HepG2 (cell line): ENCODE data around the gene PARP2. TPM values are rescaled to one million over a fixed set of nuclear protein-coding genes. Genes with fewer than 3 reads are reported as not detected.

Source experiments
- ARNTL ChIP-seq: sonication (generic); formaldehyde crosslinking; IDR thresholded peaks from 2 replicates; pipeline ENCODE4 v1.4.0; 2020; ENCODE audit warnings: mild to moderate bottlenecking, missing genetic modification reagents
- ATAD3A ChIP-seq: sonication (generic); formaldehyde crosslinking; IDR thresholded peaks from 2 replicates; pipeline ENCODE4 v1.4.0; 2020; ENCODE audit warnings: missing genetic modification reagents
- ATM ChIP-seq: fragments of 450-650 bp; IDR thresholded peaks from 2 replicates; pipeline ENCODE4 v1.7.1; 2017; ENCODE audit warnings: mild to moderate bottlenecking, borderline replicate concordance
- CEBPB ChIP-seq: IDR thresholded peaks from 2 replicates; pipeline ENCODE4 v1.6.1; 2011; ENCODE audit warnings: low read depth, low read length, improper control_type of control experiment, borderline replicate concordance
- ETS1 ChIP-seq: sonication (generic); formaldehyde crosslinking; IDR thresholded peaks from 2 replicates; pipeline ENCODE4 v1.4.0; 2020; ENCODE audit warnings: missing genetic modification reagents
- GABPA ChIP-seq, 2 experiments: IDR thresholded peaks; 2 replicates each; pipeline ENCODE4 v1.6.1; 2011 to 2016; ENCODE audit warnings: low read depth in 2 of 2, low read length in 1 of 2, missing biosample characterization in 1 of 2, missing genetic modification characterization in 1 of 2
- GATA4 ChIP-seq: sonication (generic); IDR thresholded peaks from 2 replicates; pipeline ENCODE4 v1.6.1; 2016; ENCODE audit warnings: antibody characterized with exemption, low read depth, borderline replicate concordance
- HDAC2 ChIP-seq: sonication (generic); formaldehyde crosslinking; IDR thresholded peaks from 2 replicates; pipeline ENCODE4 v1.4.0; 2020; ENCODE audit warnings: missing genetic modification reagents
- HNRNPK ChIP-seq: fragments of 200-400 bp; formaldehyde crosslinking; IDR thresholded peaks from 2 replicates; pipeline ENCODE4 v1.6.1; 2018; ENCODE audit warnings: low read length, low read depth, moderate library complexity, mild to moderate bottlenecking; ENCODE audit not compliant: poor library complexity, severe bottlenecking
- HOXA9 ChIP-seq: sonication (generic); formaldehyde crosslinking; IDR thresholded peaks from 2 replicates; pipeline ENCODE4 v1.8.1; 2022; ENCODE audit warnings: missing genetic modification reagents, mild to moderate bottlenecking, moderate library complexity, borderline replicate concordance
- KAT2B ChIP-seq: fragments of 150-350 bp; IDR thresholded peaks from 2 replicates; pipeline ENCODE4 v1.6.1; 2014; ENCODE audit warnings: low read depth, low read length, borderline replicate concordance
- PRDM10 ChIP-seq: sonication (generic); formaldehyde crosslinking; IDR thresholded peaks from 2 replicates; pipeline ENCODE4 v1.4.0; 2020; ENCODE audit warnings: low read depth, missing genetic modification reagents
- REL ChIP-seq: sonication (generic); formaldehyde crosslinking; conservative IDR thresholded peaks from 2 replicates; pipeline ENCODE4 v1.8.0; 2022; ENCODE audit warnings: mild to moderate bottlenecking, missing genetic modification reagents, moderate library complexity
- RNF2 ChIP-seq: fragments of 450-650 bp; conservative IDR thresholded peaks from 2 replicates; pipeline ENCODE4 v1.6.1; 2016; ENCODE audit warnings: low read depth
- SKI ChIP-seq: fragments of 450-650 bp; IDR thresholded peaks from one replicate; pipeline ENCODE4 v1.6.1; 2018; ENCODE audit warnings: mild to moderate bottlenecking; ENCODE audit not compliant: partially characterized antibody
- THAP8 ChIP-seq: sonication (generic); formaldehyde crosslinking; IDR thresholded peaks from 2 replicates; pipeline ENCODE4 v1.5.1; 2020; ENCODE audit warnings: missing genetic modification reagents, mild to moderate bottlenecking, borderline replicate concordance
- ZBTB42 ChIP-seq: sonication (generic); formaldehyde crosslinking; IDR thresholded peaks from 2 replicates; pipeline ENCODE4 v1.5.0; 2020; ENCODE audit warnings: mild to moderate bottlenecking, missing genetic modification reagents
- ZBTB44 ChIP-seq: sonication (generic); formaldehyde crosslinking; IDR thresholded peaks from 2 replicates; pipeline ENCODE4 v1.4.0; 2020; ENCODE audit warnings: missing genetic modification reagents
- ZFX ChIP-seq: sonication (generic); formaldehyde crosslinking; IDR thresholded peaks from 2 replicates; pipeline ENCODE4 v1.4.0; 2020; ENCODE audit warnings: mild to moderate bottlenecking, low read depth, missing genetic modification reagents, moderate library complexity
- ZNF234 ChIP-seq: sonication (generic); formaldehyde crosslinking; conservative IDR thresholded peaks from 2 replicates; pipeline ENCODE4 v1.5.1; 2020; ENCODE audit warnings: mild to moderate bottlenecking, missing genetic modification reagents
- ZNF253 ChIP-seq: sonication (generic); formaldehyde crosslinking; IDR thresholded peaks from 2 replicates; pipeline ENCODE4 v1.8.0; 2022; ENCODE audit warnings: mild to moderate bottlenecking, missing genetic modification reagents, borderline replicate concordance
- ZNF75D ChIP-seq: sonication (generic); formaldehyde crosslinking; IDR thresholded peaks from 2 replicates; pipeline ENCODE4 v1.8.1; 2023; ENCODE audit warnings: missing genetic modification reagents, mild to moderate bottlenecking, borderline replicate concordance
- polyA plus RNA-seq, 8 experiments: library from polyadenylated mRNA; depleted of rRNA in 3 of 8; stranded (reverse) in 7 of 8; unstranded in 1 of 8; fragments of >200 nt; fragmentation: Illumina TruSeq in 4 of 8; extraction: Trizol in 4 of 8; gene quantifications; 2 replicates each; pipeline versions ENCODE4 v1.2.1 to v1.2.3, GENCODE V29; 2011 to 2016; ENCODE audit warnings: low read depth in 4 of 8, missing spikeins in 1 of 8, mixed read lengths in 1 of 8; ENCODE audit not compliant: insufficient read depth in 1 of 8
- total RNA-seq, 5 experiments: library from RNA; depleted of rRNA; stranded (reverse); fragments of >200 nt; fragmentation: Illumina TruSeq; extraction: Trizol; gene quantifications; 2 replicates each; pipeline ENCODE4 v1.2.3, GENCODE V29; 2016; ENCODE audit warnings: low read depth in 1 of 5

Gene PARP2
- total and polyA plus RNA-seq, 2 of the 13 experiments (the other 11 are each of a cell fraction or from before 2014, with no cell fraction given): 37.3 to 38.4 TPM

GRCh38 chr14:20305265-20306078 is 38.0 kb upstream of the PARP2 start, which contains the start of gene TTC5 (continued):
- TF ChIP-seq ETS1 (CRISPR knock-in tag) (no peak), HOXA9 (no peak), ZNF75D (CRISPR knock-in tag) (no peak), CEBPB (no peak), RNF2 (peak; percentile 56; the same call in 1 of the 2 replicates), REL (CRISPR knock-in tag) (no peak), ATM (no peak), HNRNPK (no peak), ZNF234 (CRISPR knock-in tag) (no peak), GATA4 (no peak; the same call in 1 of the 2 replicates), ZFX (CRISPR knock-in tag) (peak; percentile 42), GABPA (IDR thresholded peaks at IDR 0.05; ENCODE audit: low read depth, low read length) (no peak), GABPA (CRISPR knock-in tag; IDR thresholded peaks at IDR 0.05; ENCODE audit: low read depth) (peak; percentile 61; the same call in 1 of the 2 replicates), SKI (no peak), KAT2B (no peak), ZBTB42 (CRISPR knock-in tag) (no peak), ZBTB44 (CRISPR knock-in tag) (no peak), PRDM10 (CRISPR knock-in tag) (0 out of 2 replicates have a peak, but pooled peaks have one; percentile 21), ATAD3A (CRISPR knock-in tag) (no peak), HDAC2 (CRISPR knock-in tag) (peak; percentile 66), ZNF253 (CRISPR knock-in tag) (no peak), ARNTL (CRISPR knock-in tag) (peak; percentile 19; the same call in 1 of the 2 replicates), THAP8 (no peak)
